HG03039 (cell line): Measurements from ENCODE around the gene TMBIM6.

Experiments
- ATAC-seq: cut with Tn5 transposase; IDR thresholded peaks from one replicate; pipeline ENCODE4 v1.9.1; 2021; ENCODE audit warnings: mild to moderate bottlenecking, moderate library complexity; ENCODE audit not compliant: unreplicated experiment

The TMBIM6 gene

DNA sequence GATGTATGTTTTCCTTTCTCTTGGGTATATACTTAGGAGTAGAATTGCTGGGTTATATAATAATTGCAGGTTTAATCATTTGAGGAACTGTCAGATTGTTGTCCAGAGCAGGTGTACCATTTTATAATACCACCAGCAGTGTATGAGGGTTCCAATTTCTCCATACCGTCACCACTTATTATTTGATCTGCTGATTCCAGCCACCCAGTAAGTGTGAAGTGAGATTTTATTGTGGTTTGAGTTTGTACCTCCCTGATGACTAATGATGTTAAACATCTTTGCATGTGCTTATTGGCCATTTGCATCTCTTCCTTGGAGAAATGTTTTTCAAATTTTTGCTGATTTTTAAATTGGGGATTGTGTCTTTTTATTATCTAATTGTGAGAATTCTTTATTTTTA lies 71.8 kb downstream of the TMBIM6 start:
- no peak for ATAC-seq
